Heart right ventricle (tissue), 16 donors: ENCODE measurements around the gene PCCA. TPM values are rescaled to one million over a fixed set of nuclear protein-coding genes. Genes with fewer than 3 reads are reported as not detected.

ENCODE experiments used
- ATAC-seq, 8 donors: fragments of 200-7000 bp; cut with Tn5 transposase; one replicate each; pipeline ENCODE4 v1.9.1; 2020; ENCODE audit warnings: mild to moderate bottlenecking in 8 of 8, moderate library complexity in 8 of 8, moderate number of reproducible peaks in 1 of 8
- DNase-seq, 2 donors: peaks; one replicate each; pipeline ENCODE4 v3.0.0-alpha.2; 2020
- H3K27ac ChIP-seq, 10 donors: fragments of 200-600 bp; sonication (generic) in 2 of 10; one replicate each; pipeline versions ENCODE4 v1.5.0 to v1.8.0; 2020 to 2022; ENCODE audit warnings: mild to moderate bottlenecking in 3 of 10
- H3K27me3 ChIP-seq, 7 donors: fragments of 200-600 bp; one replicate each; pipeline ENCODE4 v1.8.0; 2021 to 2022; ENCODE audit warnings: mild to moderate bottlenecking in 2 of 7
- H3K36me3 ChIP-seq, 9 donors: fragments of 200-600 bp; sonication (generic) in 1 of 9; one replicate each; pipeline versions ENCODE4 v1.5.0 to v1.8.0; 2020 to 2022; ENCODE audit warnings: mild to moderate bottlenecking in 2 of 9
- H3K4me1 ChIP-seq, 9 donors: fragments of 200-600 bp; sonication (generic) in 1 of 9; one replicate each; pipeline versions ENCODE4 v1.5.0 to v1.8.0; 2020 to 2022; ENCODE audit warnings: mild to moderate bottlenecking in 4 of 9
- H3K4me3 ChIP-seq, 10 donors: fragments of 200-600 bp; sonication (generic) in 2 of 10; one replicate each; pipeline versions ENCODE4 v1.5.0 to v1.8.0; 2020 to 2022; ENCODE audit warnings: mild to moderate bottlenecking in 7 of 10, moderate library complexity in 2 of 10
- H3K9me3 ChIP-seq, 11 donors: fragments of 200-600 bp in 10 of 11; sonication (generic) in 2 of 11; one replicate each; pipeline versions ENCODE4 v1.5.0 to v1.8.0; 2013 to 2022; ENCODE audit warnings: mild to moderate bottlenecking in 2 of 11, control low read depth in 1 of 11, moderate library complexity in 1 of 11
- CTCF ChIP-seq, 9 donors: fragments of 200-600 bp; sonication (generic) in 2 of 9; IDR thresholded peaks; one replicate each; pipeline versions ENCODE4 v1.5.0 to v1.8.0; 2021 to 2022; ENCODE audit warnings: antibody characterized with exemption in 9 of 9, mild to moderate bottlenecking in 5 of 9, moderate library complexity in 1 of 9
- WGBS, 2 donors: extraction: QIAGEN DNeasy Blood & Tissue Kit; methylation state at CpG; one replicate each; pipeline ENCODE4 v1.1.7; 2013; ENCODE audit warnings: inconsistent platforms in 1 of 2; 5-methylcytosine and 5-hydroxymethylcytosine counted together
- intact Hi-C, 10 donors: fragments of 100-400 bp; cut with DNase I; formaldehyde crosslinking; loops; one replicate each; pipeline versions ENCODE4 v1.11.1 to v1.14.2; 2022
- polyA plus RNA-seq, 2 donors: library from polyadenylated mRNA; stranded (reverse); fragments of 200-250 nt; gene quantifications; one replicate each; pipeline ENCODE4 v1.2.3, GENCODE V29; 2013
- total RNA-seq, 10 donors: library from RNA; stranded (reverse); fragmentation: NEBNext Ultra II Directional in 3 of 10; extraction: Animal tissue kit (Norgen Biotek cat#: 25700) in 3 of 10; gene quantifications; one replicate each; pipeline versions ENCODE4 v1.2.1 to v1.2.4, GENCODE V29; 2021 to 2023
- donor health status: Arrhythmogenic right ventricular cardiomyopathy.
- donor health status: ischemic (EF 13 %, LVEDD 7.1; RV severe dilation, severe dysfunction).
- donor health status: healthy with polysubstance abuse.
- donor health status: DM: no; HTN: yes; CAD: no.
- donor health status: DM: no; HTN: no; CAD: no.
- donor health status: ischemic (EF 25% LVEDD 6.9; RV normal size, moderate dysfunction).
- donor health status: ischemic (EF 25% LVEDD 5.7; RV mildly dilated, moderate dysfunction).
- donor health status: healthy.
- donor health status: DM: yes; HTN: yes; CAD: no.
- donor health status: Ischemic cardiomyopathy.
- donor health status: ischemic (EF 35%, LVEDD 5.7; RV mildly dilated, moderate dysfunction).
- donor health status: nonischemic (EF 11% LVEDD 7.7; RV severe dilation, severe dysfunction).
- donor health status: DM: yes; HTN: yes; CAD: no.
- donor health status: PGD.
- donor health status: ischemic (EF 29% LVEDD 5.4; RV normal size, mild dysfunction).
- donor health status: nonischemic (EF 23%, LVEDD 6.1; RV moderate dilation, normal function).

PCCA gene
- total and polyA plus RNA-seq, 12 donors, result 21.2 to 71.9 (median 60.7) TPM

- intact Hi-C loops, result loop anchor here in 7 of 10 donors (5.0 to 10.0 kb wide), 6 partner anchors 56 to 574 kb away; no protein-coding TSS in a partner anchor
- TF ChIP-seq CTCF (IDR thresholded peaks at IDR 0.05), result no peak
- Histone ChIP-seq H3K4me3 (no peak overlapping the region), H3K27me3 (no peaks in the 10 kb centered on the region), H3K4me1 (peaks cover 0 to 39% (median 30%) of the 10 kb centered on the region in 9 donors), H3K27ac (no peak overlapping the region), H3K9me3 (no peaks in the 10 kb centered on the region), H3K36me3 (no peaks in the 10 kb centered on the region)
- ATAC-seq (no peak), DNase-seq (no peak)
- 98% methylated on average over 3 of the region's 3 CpGs for WGBS, 2 donors
Observed at GRCh38 chr13:100231176-100231575, 142.3 kb downstream of the PCCA start.

- Histone ChIP-seq H3K36me3 (peaks cover 0 to 7% (median 0%) of the 10 kb centered on the region in 9 donors), H3K27ac (no peak overlapping the region), H3K27me3 (no peaks in the 10 kb centered on the region), H3K4me1 (peaks cover 0 to 39% (median 30%) of the 10 kb centered on the region in 9 donors), H3K9me3 (no peaks in the 10 kb centered on the region), H3K4me3 (no peak overlapping the region)
- ATAC-seq (peak in 1 of 8 donors; percentile 53), DNase-seq (no peak)
- TF ChIP-seq CTCF (IDR thresholded peaks at IDR 0.05), result no peak
- intact Hi-C loops, result loop anchor here in 7 of 10 donors (2.0 to 10.0 kb wide), 8 partner anchors 59 to 577 kb away; no protein-coding TSS in a partner anchor
- WGBS, 2 donors, result 57 to 69% methylated on average over 4 of the region's 4 CpGs
Observed at GRCh38 chr13:100234006-100234405, 145.1 kb downstream of the PCCA start.

- Histone ChIP-seq H3K4me1 (peaks cover 0 to 39% (median 30%) of the 10 kb centered on the region in 9 donors), H3K36me3 (peaks cover 0 to 7% (median 0%) of the 10 kb centered on the region in 9 donors), H3K27ac (no peak overlapping the region), H3K9me3 (no peaks in the 10 kb centered on the region), H3K4me3 (no peak overlapping the region), H3K27me3 (no peaks in the 10 kb centered on the region)
- no peak for TF ChIP-seq CTCF (IDR thresholded peaks at IDR 0.05)
- WGBS, 2 donors, result 63 to 64% methylated on average over 4 of the region's 4 CpGs
- DNase-seq, result no peak
- intact Hi-C loops, result loop anchor here (1.0 to 10.0 kb wide), 11 partner anchors 60 to 578 kb away; no protein-coding TSS in a partner anchor
- ATAC-seq, result no peak
Observed at GRCh38 chr13:100234524-100235136, 145.7 kb downstream of the PCCA start.

DNA sequence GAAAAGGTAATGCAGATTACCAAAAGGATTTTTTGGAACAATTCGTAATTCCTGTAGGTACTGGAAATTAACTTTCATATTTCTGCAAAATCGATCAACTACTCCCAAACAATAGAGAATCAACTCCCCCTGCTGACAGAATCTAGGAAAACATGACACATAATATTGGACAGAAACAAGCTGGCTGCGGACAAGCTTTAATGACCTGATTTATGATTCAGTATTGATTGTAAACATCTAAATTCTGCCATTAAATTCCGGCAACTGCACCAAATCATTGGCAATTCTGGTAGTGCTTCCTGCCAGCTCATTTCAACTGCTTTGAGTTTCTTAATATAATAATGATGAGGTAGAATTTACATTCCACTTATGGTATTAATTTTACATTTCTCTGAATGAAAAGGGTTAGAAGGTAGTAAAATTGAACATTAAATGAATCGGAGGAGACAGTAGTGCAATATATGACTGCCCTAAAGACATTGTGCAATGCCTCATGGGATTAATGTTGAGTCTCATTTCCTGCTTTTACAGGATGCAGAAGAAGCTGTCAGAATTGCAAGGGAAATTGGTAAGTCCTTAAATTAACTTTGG lies 146.5 kb downstream of the PCCA start:
- no peak overlapping the region for H3K27ac ChIP-seq
- H3K27me3 ChIP-seq, result no peaks in the 10 kb centered on the region
- ATAC-seq, result peak in 1 of 8 donors; percentile 41
- H3K4me1 ChIP-seq, result peaks cover 0 to 33% (median 26%) of the 10 kb centered on the region in 9 donors
- 32 to 46% methylated on average over 5 of the region's 5 CpGs for WGBS, 2 donors
- TF ChIP-seq CTCF (IDR thresholded peaks at IDR 0.05), result peak; percentile 15 to 76 (median 66)
- DNase-seq, result peak in 1 of 2 donors; percentile 31
- H3K9me3 ChIP-seq, result no peaks in the 10 kb centered on the region
- intact Hi-C loops, result loop anchor here (1.0 to 10.0 kb wide), 11 partner anchors 61 to 579 kb away; no protein-coding TSS in a partner anchor
- peaks cover 0 to 7% (median 0%) of the 10 kb centered on the region in 9 donors for H3K36me3 ChIP-seq
- no peak overlapping the region for H3K4me3 ChIP-seq
